Choroid plexus epithelial cell (primary cell): Measurements from ENCODE around the gene TRIAP1.
A peak's percentile ranks its signal among the peaks of the same experiment; 100 is the strongest.
"Not testable (repeated sequence)": the region's sequence is repeated elsewhere in the genome, so short reads cannot be mapped to it uniquely, and the experiment has no call there.

Source experiments
- DNase-seq: peaks from one replicate; pipeline ENCODE4 v3.0.0-alpha.2; 2010; ENCODE audit warnings: low read depth
- H3K4me3 ChIP-seq: 2 replicates; pipeline ENCODE4 v1.5.1; 2011; ENCODE audit warnings: low read depth, mild to moderate bottlenecking, control low read depth, low read length, moderate library complexity
- TF ChIP-seq, protein P1 (sequence below): conservative IDR thresholded peaks from 2 replicates; pipeline ENCODE4 v1.5.1; 2011; ENCODE audit warnings: low read depth, mild to moderate bottlenecking, control low read depth, inconsistent platforms, low read length, moderate library complexity

The TRIAP1 gene

DNA sequence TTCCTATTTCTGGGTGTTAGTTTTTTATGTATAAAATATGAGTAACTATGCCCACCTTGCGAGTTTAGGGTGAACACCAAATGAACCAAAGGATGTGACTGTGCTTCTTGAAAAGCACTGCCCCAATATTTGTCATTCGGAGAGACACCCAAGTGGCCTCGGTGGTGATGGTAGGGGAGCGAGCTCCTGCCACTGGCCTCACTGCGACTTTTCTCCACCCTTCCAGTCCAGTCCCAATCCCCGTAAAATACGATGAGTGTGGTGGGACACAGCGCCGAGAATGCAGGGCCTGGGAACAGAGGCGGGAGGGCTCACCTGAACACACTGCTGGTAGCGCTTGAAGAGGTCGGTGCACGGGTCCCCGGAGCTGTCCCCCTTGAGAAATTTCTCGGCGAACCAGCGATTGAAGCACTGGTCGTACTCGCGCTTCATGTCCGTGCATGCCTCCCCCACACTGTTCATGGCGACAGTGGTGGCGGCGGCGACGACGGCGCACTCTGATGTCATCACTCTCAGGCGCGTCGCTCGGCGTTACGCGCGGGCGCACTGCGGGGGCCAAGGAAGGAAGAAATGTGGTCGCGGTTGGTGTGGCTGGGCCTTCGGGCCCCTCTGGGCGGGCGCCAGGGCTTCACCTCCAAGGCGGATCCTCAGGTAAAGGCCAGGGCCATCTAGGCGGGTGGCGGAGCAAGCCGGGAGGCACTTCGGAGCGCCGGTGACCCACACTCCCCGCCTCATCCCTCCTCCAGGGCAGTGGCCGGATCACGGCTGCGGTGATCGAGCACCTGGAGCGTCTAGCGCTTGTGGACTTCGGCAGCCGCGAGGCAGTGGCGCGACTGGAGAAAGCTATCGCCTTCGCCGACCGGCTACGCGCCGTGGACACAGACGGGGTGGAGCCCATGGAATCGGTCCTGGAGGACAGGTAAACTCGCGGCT is at the start of gene TRIAP1, which contains the start of gene GATC:
Gene TRIAP1 (minus strand): TSS at position 474 of the 933 bp plus-strand sequence. CDS start 12 bp downstream, at position 462.
Gene GATC (plus strand): TSS at position 534 of the 933 bp plus-strand sequence. CDS start 37 bp downstream, at position 571.
- TF ChIP-seq, protein P1, sequence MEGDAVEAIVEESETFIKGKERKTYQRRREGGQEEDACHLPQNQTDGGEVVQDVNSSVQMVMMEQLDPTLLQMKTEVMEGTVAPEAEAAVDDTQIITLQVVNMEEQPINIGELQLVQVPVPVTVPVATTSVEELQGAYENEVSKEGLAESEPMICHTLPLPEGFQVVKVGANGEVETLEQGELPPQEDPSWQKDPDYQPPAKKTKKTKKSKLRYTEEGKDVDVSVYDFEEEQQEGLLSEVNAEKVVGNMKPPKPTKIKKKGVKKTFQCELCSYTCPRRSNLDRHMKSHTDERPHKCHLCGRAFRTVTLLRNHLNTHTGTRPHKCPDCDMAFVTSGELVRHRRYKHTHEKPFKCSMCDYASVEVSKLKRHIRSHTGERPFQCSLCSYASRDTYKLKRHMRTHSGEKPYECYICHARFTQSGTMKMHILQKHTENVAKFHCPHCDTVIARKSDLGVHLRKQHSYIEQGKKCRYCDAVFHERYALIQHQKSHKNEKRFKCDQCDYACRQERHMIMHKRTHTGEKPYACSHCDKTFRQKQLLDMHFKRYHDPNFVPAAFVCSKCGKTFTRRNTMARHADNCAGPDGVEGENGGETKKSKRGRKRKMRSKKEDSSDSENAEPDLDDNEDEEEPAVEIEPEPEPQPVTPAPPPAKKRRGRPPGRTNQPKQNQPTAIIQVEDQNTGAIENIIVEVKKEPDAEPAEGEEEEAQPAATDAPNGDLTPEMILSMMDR = no peak
- peak within 1 kb of the TSS; percentile 98 for H3K4me3 ChIP-seq
- peak; percentile 65 for DNase-seq

DNA sequence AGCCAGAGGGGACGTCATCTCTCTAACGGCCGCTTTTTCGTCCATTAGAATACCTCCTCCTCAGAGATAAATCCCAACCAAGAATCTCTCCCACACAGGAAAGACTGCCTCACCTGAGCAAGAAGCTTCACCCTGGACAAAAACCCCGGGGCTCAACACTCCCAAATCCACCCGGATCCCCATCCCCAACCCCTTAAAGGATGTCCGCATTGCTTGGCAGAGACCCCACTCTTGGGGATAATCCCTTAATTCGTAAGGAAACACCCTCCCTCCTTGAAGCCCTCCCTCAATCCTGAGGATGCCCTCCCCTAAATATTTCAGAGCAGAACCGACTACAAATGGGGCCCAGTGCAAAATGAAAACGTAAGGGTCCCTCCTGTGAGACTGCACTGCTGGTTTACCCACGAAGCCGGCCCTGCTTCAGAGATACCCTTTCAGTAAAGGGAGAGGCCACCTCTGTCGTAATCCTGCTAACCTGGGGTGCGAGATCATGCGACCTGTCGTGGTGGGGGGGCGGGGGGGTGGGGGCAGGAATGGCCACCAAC is 49.1 kb upstream of the TRIAP1 start:
- peak; percentile 11 for DNase-seq
- H3K4me3 ChIP-seq = peak overlapping the region; percentile 92
- TF ChIP-seq, protein P1 = no peak

DNA sequence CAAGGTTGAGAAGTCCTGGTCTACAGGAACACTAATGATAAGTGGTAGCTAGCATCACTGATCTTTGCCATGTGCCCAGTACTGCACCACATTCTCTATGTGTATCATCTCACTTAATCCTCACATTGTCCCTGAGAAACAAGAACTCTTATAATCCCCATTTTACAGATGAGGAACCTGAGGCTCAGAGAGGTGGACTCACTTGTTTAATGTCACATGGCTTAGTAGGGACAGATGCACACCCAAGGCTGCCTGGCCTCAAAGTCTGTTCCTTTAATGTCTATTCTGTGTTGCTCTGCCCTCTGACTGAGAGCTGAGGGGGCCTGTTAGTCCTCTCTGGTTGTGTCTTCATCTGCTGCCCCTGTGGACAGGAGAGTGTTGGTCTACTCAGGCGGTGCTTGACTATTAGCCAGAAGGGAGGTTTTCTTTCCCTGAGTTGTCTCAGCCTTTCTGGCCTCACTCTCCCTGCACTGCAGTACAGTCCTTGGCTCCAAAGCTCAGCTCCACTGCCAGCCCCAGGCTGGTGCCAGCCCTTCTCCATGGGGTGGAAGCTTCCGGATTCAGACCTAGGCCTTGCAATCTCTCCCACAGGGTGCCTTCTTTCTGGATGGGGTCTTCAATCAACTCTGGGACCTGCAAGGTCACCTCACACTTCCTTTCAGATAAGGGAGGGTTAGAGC is 44.8 kb upstream of the TRIAP1 start:
- TF ChIP-seq, protein P1 = no peak

DNA sequence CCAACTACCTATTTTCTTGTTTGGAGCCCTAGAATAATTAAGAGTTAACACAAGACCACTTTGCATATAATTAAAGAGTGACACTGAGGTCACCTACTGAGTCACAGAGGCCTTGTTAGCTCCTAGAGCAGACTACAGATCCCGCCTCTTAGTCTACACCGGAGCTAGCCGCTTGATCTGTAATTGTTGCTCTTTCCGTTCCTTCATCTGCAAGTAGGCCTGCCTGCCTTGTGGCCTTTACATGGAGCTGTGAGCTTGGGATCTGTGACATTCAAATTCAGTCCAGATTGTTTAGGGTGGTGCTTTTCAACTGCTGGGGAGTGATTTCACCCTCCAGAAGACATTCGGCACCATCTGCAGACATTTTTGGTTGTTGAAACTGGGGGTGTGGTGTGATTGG is 44.1 kb upstream of the TRIAP1 start:
- H3K4me3 ChIP-seq = no peak overlapping the region
- no peak for DNase-seq
- TF ChIP-seq, protein P1 = no peak

More for the DNA sequence above, 44.8 kb upstream of the TRIAP1 start:
- H3K4me3 ChIP-seq = no peak overlapping the region
- DNase-seq = no peak

DNA sequence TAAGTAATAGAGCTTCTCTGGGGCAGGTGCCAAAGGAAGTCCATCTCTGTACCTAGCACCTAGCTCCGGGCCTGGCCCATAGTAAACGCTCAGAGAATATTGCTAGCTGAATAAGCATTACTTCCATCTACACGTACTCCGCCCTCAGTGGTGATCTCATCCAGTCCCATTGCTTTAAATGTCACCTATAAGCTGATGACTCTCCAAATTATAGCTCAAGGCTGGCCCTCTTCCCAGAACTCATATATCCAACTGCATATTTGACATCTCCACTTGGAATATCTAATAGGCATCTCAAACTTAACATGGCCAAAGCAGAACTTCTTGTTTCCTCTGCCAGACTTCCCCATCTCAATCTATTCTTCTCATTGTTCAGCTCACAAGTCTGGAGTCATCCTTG is 42.8 kb upstream of the TRIAP1 start:
- no peak for DNase-seq
- H3K4me3 ChIP-seq = no peak overlapping the region
- TF ChIP-seq, protein P1 = no peak

DNA sequence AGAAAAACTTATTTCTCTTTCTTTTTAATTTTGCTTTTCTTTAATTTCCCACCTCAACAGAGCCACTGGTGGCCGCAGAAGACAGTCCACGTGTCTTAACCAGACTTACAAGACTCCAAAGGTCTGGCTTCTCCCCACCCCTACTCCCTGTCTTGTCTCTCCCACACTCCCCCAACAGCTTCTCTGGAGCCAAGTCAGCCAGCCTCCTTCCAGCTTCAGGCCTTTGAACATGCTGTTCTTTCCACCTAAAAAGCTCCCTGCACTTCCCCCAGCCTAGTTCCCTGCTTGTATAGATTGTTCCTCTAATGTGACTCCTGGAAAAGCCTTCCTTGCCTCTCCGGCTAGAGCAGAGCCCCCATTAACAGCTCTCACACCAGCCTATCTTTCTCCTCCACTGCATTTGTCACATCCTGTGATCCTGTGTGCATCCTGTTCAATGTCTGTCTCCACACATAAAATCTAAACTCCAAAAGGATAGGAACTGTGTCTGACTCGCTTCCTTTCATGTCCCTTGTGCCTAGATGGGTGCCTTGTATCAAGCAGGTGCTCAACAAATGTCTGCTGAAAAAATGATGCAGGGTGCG is 42.0 kb upstream of the TRIAP1 start:
- no peak overlapping the region for H3K4me3 ChIP-seq
- DNase-seq = no peak
- TF ChIP-seq, protein P1 = no peak

DNA sequence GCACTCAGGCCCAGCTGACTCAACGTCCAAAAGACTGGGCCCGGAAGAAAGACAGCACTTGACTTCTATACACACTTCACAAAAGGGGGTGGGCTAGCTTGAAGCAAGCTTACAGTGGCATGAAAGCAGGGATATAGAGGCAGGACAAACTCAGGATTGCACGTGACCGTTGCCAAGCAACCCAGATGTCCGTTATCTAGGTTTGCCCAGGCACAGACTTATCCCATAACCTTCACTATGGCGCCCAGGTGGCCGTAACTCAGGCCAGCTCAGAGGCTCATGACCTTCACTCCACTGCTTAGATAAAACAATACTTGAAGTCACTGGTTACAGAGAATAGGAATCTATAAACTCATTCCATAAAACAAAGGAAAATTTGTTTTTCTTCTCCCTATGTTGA is 41.4 kb upstream of the TRIAP1 start:
- DNase-seq, H3K4me3 ChIP-seq: not testable (repeated sequence)
